ENCODE results near the gene MAP7.

Gene MAP7

DNA sequence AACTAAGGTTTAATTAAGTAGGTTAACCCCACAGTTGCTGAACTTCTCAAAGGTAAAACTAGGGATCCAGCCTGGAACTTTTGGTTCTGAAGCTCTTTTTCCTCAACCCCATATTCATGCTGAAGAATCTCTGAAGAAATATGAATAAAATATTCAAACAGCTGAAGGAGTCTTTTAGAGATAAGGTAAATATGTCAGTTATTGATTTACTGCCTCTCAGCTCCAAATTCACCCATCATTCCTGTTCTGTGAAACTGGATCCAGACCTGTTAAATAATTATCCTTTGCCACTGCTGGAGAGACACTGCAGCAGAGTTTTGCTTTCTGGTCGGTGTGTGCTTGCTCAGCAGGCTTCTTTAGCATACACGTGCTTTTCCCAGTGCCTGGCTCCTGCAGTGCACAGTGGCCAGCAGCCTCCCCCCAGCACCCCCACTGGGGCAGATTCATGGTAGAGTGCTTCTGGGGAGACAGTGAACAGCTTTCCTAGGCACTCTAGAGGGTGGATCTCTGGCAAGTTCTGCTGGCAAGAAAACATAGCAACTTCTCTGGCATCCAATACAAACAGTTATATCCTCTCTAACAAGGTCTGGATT, 198.6 kb downstream of the MAP7 start:
- TF ChIP-seq CTCF (IDR thresholded peaks at IDR 0.05; ENCODE audit: control extremely low read depth, extremely low read depth, low read depth, missing control alignments): no peak
- POLR2A ChIA-PET: no interaction called here
- no peak for DNase-seq (ENCODE audit: extremely low spot score)
- CTCF ChIA-PET: interaction anchor here (1.1 to 1.8 kb wide), 2 partner anchors 9 to 11 kb away, joined by 3 to 5 read pairs; no protein-coding TSS in a partner anchor

DNA sequence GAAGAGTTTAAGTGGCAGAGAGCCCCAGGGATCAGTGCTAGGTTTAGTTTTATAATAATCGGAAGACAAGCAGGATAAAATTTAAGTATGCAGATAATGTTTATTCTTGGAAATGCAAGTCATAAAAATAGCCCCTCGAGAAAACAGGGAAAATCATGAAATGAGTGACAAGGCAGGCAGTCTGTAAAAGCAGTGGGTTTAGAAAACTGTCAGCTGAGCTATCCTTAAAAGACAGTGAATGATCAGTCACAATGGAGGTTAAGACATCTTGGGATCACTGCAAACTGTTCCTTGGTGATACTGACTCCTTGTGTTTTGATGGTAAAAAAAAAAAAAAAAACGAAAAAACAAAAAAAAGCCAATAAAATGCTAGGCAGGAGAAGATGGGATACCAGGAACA, 199.3 kb downstream of the MAP7 start:
- POLR2A ChIA-PET: no interaction called here
- CTCF ChIA-PET: interaction anchor here (1.1 to 1.8 kb wide), 2 partner anchors 9 to 12 kb away, joined by 3 to 5 read pairs; no protein-coding TSS in a partner anchor
- no peak for DNase-seq (ENCODE audit: extremely low spot score)
- no peak for TF ChIP-seq CTCF (IDR thresholded peaks at IDR 0.05; ENCODE audit: control extremely low read depth, extremely low read depth, low read depth, missing control alignments)

DNA sequence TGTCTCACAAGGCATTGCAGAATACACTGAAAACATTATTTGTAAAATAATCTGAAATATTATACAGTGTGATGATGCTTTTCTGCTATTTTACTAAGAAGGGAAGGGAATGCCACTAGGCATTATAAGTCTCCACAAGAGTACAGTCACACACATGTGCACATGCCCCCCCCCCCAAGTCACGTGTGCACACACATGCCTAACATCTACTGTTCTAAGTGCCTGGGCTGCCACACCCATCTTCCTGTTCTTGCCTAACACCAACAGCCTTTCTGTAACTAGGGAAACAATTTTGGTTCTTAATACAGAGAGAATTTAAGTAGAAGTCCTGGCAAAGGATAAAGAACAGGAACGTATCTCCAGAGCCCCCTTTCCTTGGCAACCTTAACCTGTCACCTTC, 202.4 kb downstream of the MAP7 start:
- POLR2A ChIA-PET: no interaction called here
- CTCF ChIA-PET: interaction anchor here (1.2 kb wide), 1 partner anchor 9 kb away, joined by 3 read pairs; no protein-coding TSS in a partner anchor
- no peak for DNase-seq (ENCODE audit: extremely low spot score)
- TF ChIP-seq CTCF (IDR thresholded peaks at IDR 0.05; ENCODE audit: control extremely low read depth, extremely low read depth, low read depth, missing control alignments): no peak

DNA sequence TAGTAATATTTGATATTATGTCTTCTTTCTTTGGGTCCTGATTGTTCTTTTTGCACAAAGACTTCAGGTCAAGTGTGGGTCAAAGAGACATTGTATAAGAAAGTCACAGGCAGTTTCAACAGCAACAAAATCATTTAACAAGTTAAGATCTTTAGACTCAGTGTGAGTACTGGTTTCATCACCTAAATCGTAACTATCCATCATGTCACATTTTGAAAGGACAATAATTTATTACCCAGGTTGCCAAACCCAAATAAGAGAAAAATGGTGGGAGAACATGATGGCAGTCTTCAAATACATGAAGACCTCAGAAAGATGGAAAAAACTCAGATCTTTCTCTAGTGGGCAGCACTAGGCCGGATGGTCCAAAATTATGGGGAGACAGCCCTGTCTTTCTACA, 205.1 kb downstream of the MAP7 start:
- CTCF ChIA-PET: no interaction called here
- no peak for TF ChIP-seq CTCF (IDR thresholded peaks at IDR 0.05; ENCODE audit: control extremely low read depth, extremely low read depth, low read depth, missing control alignments)
- POLR2A ChIA-PET: no interaction called here

GRCh38 chr6:136344420-136344819, 205.8 kb downstream of the MAP7 start:
- ChIA-PET CTCF (no interaction called here), POLR2A (no interaction called here)
- DNase-seq (ENCODE audit: extremely low spot score): no peak
- no peak for TF ChIP-seq CTCF (IDR thresholded peaks at IDR 0.05; ENCODE audit: control extremely low read depth, extremely low read depth, low read depth, missing control alignments)

More for the DNA sequence above, 205.1 kb downstream of the MAP7 start:
- no peak for DNase-seq (ENCODE audit: extremely low spot score)

- ChIA-PET POLR2A (no interaction called here), CTCF (interaction anchor here (1.3 to 1.4 kb wide), 2 partner anchors 12 to 16 kb away, joined by 3 read pairs; no protein-coding TSS in a partner anchor)
- TF ChIP-seq CTCF (IDR thresholded peaks at IDR 0.05; ENCODE audit: control extremely low read depth, extremely low read depth, low read depth, missing control alignments): no peak
- DNase-seq (ENCODE audit: extremely low spot score): no peak
Measured at GRCh38 chr6:136343700-136344099, 206.5 kb downstream of the MAP7 start.
